RCC 7860 (cell line): Measurements from ENCODE around the gene FBXO8.
A peak's percentile ranks its signal among the peaks of the same experiment; 100 is the strongest.
"Not testable (repeated sequence)": the region's sequence is repeated elsewhere in the genome, so short reads cannot be mapped to it uniquely, and the experiment has no call there.

Source experiments
- DNase-seq: peaks from one replicate; pipeline ENCODE4 v3.0.0-alpha.2; 2015; ENCODE audit warnings: low spot score
- FAIRE-seq: peaks from 2 replicates; lab custom pipeline; 2012; peaks lifted over from hg19 to GRCh38; lab: Jason Lieb, UNC

Gene FBXO8, protein sequence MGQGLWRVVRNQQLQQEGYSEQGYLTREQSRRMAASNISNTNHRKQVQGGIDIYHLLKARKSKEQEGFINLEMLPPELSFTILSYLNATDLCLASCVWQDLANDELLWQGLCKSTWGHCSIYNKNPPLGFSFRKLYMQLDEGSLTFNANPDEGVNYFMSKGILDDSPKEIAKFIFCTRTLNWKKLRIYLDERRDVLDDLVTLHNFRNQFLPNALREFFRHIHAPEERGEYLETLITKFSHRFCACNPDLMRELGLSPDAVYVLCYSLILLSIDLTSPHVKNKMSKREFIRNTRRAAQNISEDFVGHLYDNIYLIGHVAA

DNA sequence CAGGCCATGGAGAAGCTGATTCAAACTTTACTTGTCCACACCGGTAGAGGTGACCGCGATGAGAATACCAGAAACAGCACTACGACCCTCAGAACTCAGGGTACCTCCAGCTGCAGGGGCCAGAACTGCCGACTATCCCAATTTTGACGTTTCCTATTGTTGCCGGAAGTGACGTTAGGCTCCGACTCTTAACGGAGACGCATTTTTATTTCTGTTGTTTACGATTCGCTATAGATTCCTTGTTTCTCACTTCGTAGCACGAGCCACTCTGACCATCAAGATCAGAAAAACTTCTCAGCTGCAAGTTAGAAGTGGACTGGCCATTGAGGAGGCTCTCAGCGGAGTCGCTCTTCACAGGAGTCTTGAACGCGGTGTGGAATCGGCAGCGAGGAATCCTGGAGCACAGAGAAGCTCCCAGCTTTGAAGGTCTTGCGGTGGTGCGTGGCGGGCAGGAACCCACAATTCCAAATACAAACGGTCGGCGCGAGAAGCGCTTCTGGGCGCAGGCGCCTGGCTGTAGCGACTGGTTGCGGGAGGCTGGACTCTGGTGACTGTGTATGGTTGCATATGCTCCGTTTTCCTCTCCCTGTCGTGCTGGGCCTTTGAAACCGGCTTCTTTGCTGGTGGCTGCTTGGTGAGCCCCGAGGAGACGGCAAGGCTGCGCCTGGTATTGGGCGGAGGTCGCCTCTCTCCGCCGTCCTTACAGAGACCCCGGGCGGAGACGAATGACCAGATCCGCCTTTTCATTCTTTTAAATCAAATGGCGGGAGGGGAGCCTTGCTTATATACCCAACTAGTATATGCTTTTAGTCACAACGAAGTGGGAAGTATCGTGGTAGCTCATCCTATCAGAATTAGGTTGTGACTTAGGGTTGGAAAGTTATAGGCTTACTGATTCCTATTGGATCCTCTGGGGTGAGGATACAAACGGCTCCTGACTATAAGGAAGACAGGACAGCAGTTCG lies at the start of gene FBXO8, which contains the start of gene CEP44:
Gene FBXO8, minus strand, starts transcription at position 161 of the 965 bp plus-strand sequence. CDS start 20,575 bp downstream, outside the sequence.
Gene CEP44, plus strand, starts transcription at position 405 of the 965 bp plus-strand sequence. CDS start 15,211 bp downstream, outside the sequence.
- DNase-seq (peak; percentile 58), FAIRE-seq (peak; percentile 67)

DNA sequence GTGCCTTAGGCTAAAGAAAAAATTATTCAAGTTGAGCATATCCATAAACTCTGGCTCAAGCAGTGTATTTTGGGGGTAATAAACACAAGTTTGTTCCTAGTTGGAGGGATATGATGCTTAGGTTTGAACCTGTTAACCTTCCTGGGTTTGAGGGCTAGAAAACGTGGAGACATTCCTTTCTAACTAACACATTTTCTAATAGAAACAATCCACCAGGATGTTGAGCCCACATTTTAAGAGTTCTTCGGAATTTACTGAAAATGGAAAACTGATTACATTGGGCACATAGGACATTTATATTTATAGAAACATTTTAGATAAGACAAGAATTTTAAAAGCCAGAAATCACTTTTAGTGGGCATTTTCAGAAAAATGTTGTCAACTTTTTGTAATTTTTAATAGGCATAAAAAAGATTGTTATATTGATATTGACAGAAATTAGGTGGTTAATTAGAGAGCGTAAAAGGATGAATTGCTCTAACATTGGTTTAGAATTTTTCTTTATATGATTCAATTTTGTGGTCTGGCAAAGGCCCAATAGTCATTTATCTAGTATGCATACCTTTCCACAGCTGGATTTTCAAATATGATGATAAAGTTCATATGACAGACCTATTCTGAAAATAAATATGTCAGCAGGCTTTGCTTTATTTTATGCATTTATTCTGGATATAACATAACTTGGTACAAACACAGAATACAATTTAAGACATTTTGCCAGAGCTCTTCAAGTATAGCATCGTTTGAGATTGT lies 49.5 kb upstream of the FBXO8 start:
- DNase-seq = no peak
- peak; percentile 8 for FAIRE-seq

DNA sequence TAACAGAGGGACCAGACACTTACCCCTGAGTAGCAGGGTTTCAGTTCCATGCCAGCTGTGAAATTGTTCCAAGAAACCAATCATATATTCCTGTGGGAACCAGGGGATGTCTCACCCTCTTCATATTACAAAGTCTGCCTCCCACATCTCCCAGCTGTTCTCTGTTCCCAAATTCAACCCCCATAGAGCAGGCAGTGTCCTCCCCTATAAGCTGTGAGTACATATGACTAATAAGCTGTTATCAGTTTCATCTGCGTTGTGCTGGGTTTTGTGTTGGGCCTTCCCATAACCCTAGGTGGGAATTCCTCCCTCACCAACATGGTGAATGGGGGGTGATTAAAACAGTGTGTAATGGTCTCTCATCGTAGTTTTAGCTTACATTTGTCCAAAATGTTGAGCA lies 41.3 kb upstream of the FBXO8 start:
- DNase-seq (no peak), FAIRE-seq (no peak)

DNA sequence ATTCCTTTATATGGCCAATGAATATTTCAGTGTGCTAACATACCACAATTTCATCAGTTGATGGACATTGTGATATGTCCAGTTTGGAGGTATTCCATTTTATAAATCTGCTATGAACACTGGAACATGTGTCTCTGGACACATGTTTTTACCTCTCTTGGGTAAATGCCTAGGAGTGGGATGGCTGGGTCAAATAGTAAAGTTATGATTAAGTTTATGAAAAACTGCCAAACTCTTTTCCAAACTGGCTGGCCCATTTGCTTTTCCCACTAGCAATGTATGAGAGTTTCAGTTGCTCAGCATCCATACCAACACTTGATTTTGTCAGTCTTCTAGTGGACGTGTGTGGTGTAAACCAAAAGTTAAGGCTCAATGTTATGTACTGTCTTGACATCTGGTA lies 40.8 kb upstream of the FBXO8 start:
- DNase-seq = no peak
- no peak for FAIRE-seq

DNA sequence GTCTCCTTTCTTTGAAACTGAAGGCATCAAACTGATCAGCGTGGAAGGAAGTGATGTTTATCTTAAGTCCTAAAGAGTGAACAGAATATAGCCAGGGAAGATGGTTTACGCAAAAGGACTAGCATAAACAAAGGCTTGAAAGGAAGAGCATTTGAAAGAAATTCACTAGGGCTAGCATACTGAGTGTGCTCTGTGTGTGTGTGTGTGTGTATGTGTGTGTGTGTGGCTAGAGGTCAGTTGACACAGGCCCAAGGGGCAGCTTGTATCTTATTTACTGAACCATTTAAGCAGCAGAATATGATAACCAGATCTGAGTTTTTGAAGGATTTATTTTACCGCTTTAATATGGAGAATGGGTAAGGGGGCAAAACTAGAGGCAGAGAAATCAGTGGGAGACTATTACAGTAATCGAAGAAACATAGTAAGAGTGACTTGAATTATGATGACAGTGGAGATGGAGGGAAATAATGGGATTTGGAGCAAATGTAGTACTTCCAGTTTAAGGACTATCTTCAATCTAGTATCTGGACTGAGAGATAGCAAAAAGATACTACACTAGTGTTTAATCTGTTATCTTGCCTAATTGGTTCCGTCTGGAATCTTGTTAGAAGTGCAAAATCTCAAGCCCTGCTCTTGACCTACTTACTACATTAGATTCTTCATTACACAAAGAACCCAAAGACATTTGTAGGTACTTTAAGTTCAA lies 37.2 kb upstream of the FBXO8 start:
- DNase-seq (no peak), FAIRE-seq (no peak)

DNA sequence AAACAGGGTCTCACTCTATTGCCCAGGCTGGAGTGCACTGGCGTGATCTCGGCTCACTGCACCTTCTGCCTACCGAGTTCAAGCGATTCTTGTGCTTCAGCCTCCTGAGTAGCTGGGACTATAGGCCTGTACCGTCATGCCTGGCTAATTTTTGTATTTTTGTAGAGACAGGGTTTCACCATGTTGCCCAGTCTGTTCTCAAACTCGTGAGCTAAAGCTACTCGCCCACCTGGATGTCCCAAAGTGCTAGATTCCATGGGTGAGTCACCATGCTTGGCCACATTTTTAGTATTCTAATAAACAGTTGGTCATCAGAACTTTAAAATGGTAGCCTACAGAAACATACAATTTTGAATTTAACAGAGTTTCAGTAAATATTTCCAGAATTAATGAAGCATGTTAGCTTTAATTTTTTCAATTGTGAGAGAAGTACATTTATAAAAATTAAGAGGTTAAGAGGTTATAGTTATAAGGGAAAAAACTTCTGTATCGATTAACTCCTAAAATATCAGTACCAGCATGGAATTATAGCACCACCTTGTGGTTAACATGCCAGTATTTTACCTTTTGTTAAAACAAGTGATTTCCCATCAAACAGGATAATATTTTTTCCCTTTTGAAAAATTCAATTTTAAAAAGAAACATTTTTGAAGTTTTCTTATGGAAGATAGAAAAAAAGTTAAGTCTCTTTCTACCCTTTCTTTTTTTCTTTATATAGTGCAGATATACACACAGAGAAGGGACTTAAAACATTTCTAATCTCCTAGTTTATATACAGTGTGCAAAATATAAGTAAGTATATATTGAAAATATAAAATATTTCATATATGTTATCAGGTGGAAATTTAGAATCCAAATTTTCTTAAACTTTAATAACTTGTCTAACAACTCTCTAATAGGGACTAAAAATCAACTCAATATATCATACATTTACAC lies 35.6 kb upstream of the FBXO8 start:
- DNase-seq = no peak
- FAIRE-seq = peak; percentile 76

DNA sequence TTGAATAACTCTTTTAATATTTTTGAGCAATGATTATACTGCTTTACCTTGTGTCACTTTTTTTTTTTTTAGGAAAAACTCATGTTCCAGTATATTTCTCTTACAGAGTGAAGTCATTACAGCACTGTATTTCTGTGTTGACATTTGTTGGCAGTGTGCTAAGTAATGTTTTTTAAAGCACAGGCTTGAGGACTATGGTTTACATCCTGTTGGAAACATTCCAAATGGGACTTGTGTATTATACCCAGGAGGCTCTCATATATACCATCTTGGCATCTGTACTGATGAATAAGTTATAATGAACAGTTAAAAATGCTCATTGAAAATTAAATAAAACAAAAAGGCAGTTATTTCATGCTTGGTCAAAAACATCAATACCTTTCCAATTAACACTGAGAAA lies 34.1 kb upstream of the FBXO8 start:
- FAIRE-seq (no peak), DNase-seq (no peak)

DNA sequence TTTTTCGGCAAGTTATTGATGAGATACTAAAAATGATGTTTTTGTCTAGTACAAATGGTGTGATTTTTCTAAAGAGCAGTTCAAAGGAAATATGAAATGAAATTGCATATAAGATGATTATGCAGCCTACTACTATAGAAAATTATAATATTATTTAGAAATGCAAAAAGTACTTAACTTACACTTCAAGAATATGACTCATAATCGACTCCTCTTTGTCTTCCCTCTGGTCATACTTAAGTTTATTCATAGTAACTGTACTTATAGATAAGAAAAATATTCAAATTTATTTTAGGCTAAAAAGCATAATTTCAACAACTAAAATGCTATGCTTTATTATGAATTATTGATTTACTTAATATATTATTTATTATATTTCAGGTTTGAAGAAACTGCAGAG lies 33.5 kb upstream of the FBXO8 start:
- FAIRE-seq (no peak), DNase-seq (no peak)

DNA sequence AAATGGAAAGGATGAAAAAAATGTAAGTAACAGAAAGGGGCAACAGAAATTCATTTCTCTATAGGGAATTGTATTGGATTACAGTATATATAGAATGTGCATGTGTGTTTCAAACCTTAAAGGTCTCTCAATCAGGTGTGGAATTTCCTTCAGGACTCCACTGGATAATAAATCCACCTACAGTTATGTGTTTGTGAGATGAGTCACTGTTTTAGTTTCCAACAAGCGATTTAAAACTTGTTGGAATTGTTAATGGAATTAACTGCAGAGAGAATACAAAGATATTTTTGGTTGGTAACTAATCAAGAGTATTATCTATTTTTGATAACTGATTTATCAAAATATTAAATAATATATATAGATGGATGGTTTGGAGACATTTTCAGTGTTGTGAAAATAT lies 33.1 kb upstream of the FBXO8 start:
- no peak for FAIRE-seq
- DNase-seq = no peak

DNA sequence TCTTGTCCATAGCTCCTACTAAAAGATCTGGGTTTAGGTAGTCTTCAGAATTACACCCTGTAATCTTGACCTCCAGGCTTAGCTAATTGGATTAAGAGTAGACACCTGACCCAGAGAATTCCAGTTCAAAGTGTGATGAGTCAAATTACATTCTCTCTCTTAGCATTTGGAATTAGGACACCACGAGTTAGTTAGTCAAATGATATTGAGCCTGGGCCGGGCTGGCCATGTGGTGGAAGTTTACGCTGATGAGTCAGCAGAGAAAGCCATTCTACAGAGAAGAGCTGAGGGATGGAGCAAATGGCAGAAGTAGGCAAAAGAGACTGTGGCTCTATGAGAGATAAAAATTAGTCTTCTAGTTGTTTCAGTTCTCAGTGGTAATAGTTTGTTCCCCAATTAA lies 31.3 kb upstream of the FBXO8 start:
- FAIRE-seq (no peak), DNase-seq (peak; percentile 13)

DNA sequence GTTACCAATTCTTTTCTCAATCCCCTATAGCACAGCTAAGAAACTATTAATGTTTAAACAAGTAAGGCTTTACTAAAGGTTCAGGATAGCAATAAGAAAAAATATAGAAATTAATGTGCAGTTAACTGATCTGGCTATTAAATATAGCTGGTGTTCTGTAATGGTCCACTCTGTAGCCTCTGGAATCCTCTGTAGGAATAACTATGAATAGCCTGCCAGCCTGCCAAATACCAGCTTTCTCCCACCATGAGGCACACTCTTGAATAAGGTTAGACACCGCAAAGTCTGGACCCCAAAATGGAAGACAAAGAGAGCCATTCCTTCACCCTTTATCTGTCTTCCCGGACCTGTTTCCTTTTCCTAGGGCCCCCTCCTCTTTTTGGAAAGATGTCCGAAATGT lies 30.8 kb upstream of the FBXO8 start:
- DNase-seq (no peak), FAIRE-seq (no peak)

DNA sequence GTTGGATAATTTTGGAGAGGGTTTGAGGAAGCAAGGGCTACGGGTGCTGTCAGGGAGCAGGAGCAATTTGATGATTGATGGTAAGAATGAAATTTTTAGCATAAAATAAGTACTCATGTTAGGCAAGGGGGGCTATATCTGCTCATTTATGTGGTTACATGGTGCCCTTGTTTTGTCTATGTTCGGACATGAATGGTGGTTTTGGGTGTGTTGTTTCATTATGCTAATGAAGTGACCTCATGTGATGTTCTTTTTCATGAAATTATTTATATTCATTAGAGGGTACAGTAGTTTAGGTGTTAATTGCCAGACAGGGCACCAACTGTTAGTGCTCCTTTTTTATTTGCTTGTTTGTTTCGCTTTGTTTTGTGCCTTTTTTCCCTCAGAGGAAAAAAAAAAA lies 29.5 kb upstream of the FBXO8 start:
- DNase-seq = no peak
- FAIRE-seq = no peak

DNA sequence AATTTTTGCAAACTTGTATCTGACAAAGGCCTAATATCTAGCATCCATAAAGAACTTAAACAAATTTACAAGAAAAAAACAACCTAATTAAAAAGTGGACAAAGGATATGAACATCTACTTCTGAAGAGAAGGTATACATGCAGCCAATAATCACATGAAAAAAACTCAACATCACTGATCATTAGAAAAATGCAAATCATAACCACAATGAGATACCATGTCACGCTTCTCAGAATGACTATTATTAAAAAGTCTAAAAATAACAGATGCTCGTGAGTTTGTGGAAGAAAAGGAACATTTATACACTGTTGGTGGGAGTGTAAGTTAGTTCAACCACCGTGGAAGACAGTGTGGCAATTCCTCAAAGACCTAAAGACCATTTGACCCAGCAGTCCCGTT lies 24.2 kb upstream of the FBXO8 start:
- FAIRE-seq (no peak), DNase-seq (no peak)

DNA sequence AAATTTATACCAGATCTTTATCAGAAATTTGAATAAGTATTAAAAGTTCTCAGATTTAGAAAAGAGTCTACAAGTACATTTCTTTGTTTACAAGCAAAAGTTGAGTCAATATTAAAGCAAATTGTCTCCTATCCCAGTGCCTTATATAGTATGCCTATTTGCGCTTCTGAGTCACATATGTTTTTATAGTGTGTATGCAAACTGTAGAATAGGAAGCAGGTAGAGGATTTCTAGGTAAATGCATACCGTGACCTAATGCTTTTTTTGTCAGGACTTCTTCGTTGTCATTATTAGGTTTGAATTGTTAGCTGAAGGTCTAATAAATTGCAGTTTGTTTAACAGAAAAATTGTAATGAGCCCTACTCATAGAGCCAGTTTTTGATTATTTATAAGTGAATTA lies 22.5 kb upstream of the FBXO8 start:
- FAIRE-seq (no peak), DNase-seq (no peak)

DNA sequence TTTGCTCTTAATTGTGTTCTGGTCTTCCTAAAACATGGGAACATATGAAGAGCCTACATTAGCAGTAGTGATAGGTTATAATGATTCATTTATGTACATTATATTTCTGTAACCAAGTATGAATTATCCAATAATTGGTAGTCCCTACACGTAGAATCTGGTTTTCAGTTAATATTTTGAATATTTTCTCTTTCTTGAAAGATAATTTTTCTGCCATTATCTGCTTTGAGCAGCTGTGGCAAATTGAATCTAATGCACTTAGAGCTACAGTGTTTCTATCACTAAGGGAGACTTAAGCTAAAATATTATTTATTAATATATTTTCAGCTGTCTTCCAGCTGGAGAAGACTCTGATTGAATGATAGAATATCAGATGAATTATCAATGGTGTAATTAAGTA lies 21.2 kb upstream of the FBXO8 start:
- FAIRE-seq (no peak), DNase-seq (no peak)

DNA sequence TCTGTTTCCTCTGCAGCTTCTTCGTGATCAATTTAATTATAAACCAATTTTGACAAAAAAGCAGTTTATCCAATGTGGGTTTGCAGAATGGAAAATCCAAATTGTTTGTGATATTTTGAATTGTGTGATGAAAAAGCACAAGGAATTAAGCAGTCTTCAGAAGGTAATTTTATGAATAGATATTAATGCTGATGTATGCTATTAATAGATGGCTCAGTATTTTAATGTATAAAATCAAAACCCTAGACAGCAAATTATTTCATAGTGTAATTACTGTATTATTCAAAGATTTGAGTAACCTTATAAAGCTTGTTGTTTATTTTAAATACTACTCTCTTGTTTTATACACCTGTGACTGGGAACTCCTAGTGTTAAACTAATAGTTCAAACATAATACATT lies 20.2 kb upstream of the FBXO8 start:
- FAIRE-seq = no peak
- no peak for DNase-seq

DNA sequence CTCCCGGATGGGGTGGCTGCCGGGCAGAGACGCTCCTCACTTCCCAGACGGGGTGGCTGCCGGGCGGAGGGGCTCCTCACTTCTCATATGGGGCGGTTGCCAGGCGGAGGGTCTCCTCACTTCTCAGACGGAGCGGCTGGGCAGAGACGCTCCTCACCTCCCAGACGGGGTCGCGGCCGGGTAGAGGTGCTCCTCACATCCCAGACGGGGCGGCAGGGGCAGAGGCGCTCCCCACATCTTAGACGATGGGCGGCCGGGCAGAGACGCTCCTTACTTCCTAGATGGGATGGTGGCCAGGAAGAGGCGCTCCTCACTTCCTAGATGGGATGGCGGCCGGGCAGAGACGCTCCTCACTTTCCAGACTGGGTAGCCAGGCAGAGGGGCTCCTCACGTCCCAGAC lies 11.7 kb upstream of the FBXO8 start:
- FAIRE-seq, DNase-seq: not testable (repeated sequence)

DNA sequence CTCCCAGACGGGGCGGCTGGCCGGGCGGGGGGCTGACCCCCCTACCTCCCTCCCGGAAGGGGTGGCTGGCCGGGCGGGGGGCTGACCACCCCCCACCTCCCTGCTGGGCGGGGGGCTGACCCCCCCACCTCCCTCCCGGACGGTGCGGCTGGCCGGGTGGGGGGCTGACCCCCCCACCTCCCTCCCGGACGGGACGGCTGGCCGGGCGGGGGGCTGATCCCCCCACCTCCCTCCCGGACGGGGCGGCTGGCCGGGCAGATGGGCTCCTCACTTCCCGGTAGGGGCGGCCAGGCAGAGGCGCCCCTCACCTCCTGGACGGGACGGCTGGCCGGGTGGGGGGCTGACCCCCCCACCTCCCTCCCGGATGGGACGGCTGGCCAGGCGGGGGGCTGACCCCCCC lies 11.2 kb upstream of the FBXO8 start:
- FAIRE-seq, DNase-seq: not testable (repeated sequence)

DNA sequence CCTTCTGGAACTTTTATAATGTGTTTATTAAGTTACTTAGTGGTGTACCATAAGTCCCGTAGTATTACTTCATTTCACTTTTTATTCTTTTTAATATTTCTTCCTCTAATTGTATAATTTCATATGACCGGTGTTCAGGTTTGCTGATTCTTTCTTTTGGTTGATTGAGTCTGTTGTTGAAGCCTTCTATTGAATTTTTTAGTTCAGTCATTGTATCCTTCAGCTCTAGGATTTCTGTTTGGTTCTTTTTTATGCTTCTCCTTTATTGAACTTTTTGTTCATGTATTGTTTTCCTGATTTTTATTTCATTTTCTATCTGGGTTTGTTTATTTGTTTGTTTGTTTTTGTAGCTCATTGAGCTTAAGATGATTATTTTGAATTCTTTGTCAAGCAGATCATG lies 9.0 kb upstream of the FBXO8 start:
- DNase-seq = no peak
- no peak for FAIRE-seq
